K562 (cell line): ENCODE measurements around the gene EDEM2. TPM values are rescaled to one million over a fixed set of nuclear protein-coding genes. Genes with fewer than 3 reads are reported as not detected.

Source experiments
- BMI1 ChIP-seq: fragments of 150-350 bp; IDR thresholded peaks from 2 replicates; pipeline ENCODE4 v1.6.1; 2014; ENCODE audit warnings: low read length
- C11orf30 ChIP-seq: fragments of 450-650 bp; IDR thresholded peaks from 2 replicates; pipeline ENCODE4 v1.6.1; 2016; ENCODE audit warnings: low read depth, mild to moderate bottlenecking
- CTBP1 ChIP-seq: fragments of 450-650 bp; IDR thresholded peaks from 2 replicates; pipeline ENCODE4 v1.6.1; 2016; ENCODE audit warnings: borderline replicate concordance
- DMBX1 ChIP-seq: fragments of 250-450 bp; sonication (Bioruptor Pico); IDR thresholded peaks from 2 replicates; pipeline ENCODE4 v1.8.0; 2022; ENCODE audit warnings: inconsistent platforms, mild to moderate bottlenecking, moderate library complexity, borderline replicate concordance
- EP400 ChIP-seq: fragments of 450-650 bp; IDR thresholded peaks from 2 replicates; pipeline ENCODE4 v1.6.1; 2017; ENCODE audit warnings: antibody characterized with exemption, mild to moderate bottlenecking, moderate library complexity
- ETS2 ChIP-seq: IDR thresholded peaks from 2 replicates; pipeline ENCODE4 v1.6.1; 2016; ENCODE audit warnings: borderline replicate concordance, missing genetic modification characterization, mild to moderate bottlenecking, moderate library complexity, missing compliant biosample characterization; ENCODE audit not compliant: poor library complexity, severe bottlenecking
- HSF4 ChIP-seq: fragments of 250-450 bp; sonication (Bioruptor Pico); IDR thresholded peaks from 2 replicates; pipeline ENCODE4 v2.1.2; 2022; ENCODE audit warnings: mild to moderate bottlenecking, moderate library complexity, borderline replicate concordance
- KHSRP ChIP-seq: fragments of 450-650 bp; IDR thresholded peaks from 2 replicates; pipeline ENCODE4 v1.6.1; 2017
- MEIS2 ChIP-seq: fragments of 450-650 bp; IDR thresholded peaks from 2 replicates; pipeline ENCODE4 v1.6.1; 2014; ENCODE audit warnings: mild to moderate bottlenecking; ENCODE audit not compliant: partially characterized antibody
- NFXL1 ChIP-seq: fragments of 450-650 bp; formaldehyde crosslinking; IDR thresholded peaks from 2 replicates; pipeline ENCODE4 v1.4.0; 2021; ENCODE audit warnings: mild to moderate bottlenecking
- PHF8 ChIP-seq: fragments of 200-600 bp; sonication (generic); IDR thresholded peaks from 2 replicates; pipeline ENCODE4 v1.6.1; 2012; ENCODE audit warnings: mixed run types, mild to moderate bottlenecking, inconsistent platforms, low read length, moderate library complexity, borderline replicate concordance
- TBP ChIP-seq: optimal IDR thresholded peaks from 2 replicates; pipeline ENCODE3; 2011; ENCODE audit warnings: low read depth, low read length, improper control_type of control experiment
- TCF15 ChIP-seq: fragments of 250-450 bp; sonication (Bioruptor Pico); IDR thresholded peaks from 2 replicates; pipeline ENCODE4 v1.8.0; 2022; ENCODE audit warnings: moderate library complexity, mild to moderate bottlenecking, inconsistent platforms
- ZKSCAN3 ChIP-seq: fragments of 250-450 bp; sonication (Bioruptor Pico); IDR thresholded peaks from 2 replicates; pipeline ENCODE4 v1.4.0; 2020
- ZNF134 ChIP-seq: fragments of 250-450 bp; sonication (Bioruptor Pico); conservative IDR thresholded peaks from 2 replicates; pipeline ENCODE4 v1.4.0; 2020
- ZNF3 ChIP-seq: fragments of 250-450 bp; sonication (Bioruptor Pico); IDR thresholded peaks from 2 replicates; pipeline ENCODE4 v1.5.0; 2021; ENCODE audit warnings: mild to moderate bottlenecking, moderate library complexity
- ZNF699 ChIP-seq: fragments of 250-450 bp; sonication (Bioruptor Pico); IDR thresholded peaks from 2 replicates; pipeline ENCODE4 v1.8.0; 2021; ENCODE audit warnings: mild to moderate bottlenecking, moderate library complexity; ENCODE audit not compliant: insufficient replicate concordance
- polyA plus RNA-seq, 8 experiments: library from polyadenylated mRNA; depleted of rRNA in 4 of 8; stranded (reverse) in 5 of 8; unstranded in 3 of 8; fragments of >200 nt; fragmentation: Nextera tagmentation in 2 of 8; fragmentation: Illumina TruSeq in 1 of 8; extraction: Ambion mirVana in 2 of 8; extraction: Trizol in 1 of 8; gene quantifications; 2 replicates each; pipeline versions ENCODE4 v1.2.1 to v1.2.3, GENCODE V29; 2011 to 2014; ENCODE audit warnings: inconsistent platforms in 1 of 8, missing spikeins in 1 of 8
- total RNA-seq, 7 experiments: library from RNA; depleted of rRNA in 6 of 7; stranded (reverse); fragments of >200 nt in 6 of 7; fragmentation: Illumina TruSeq in 2 of 7; extraction: Trizol in 2 of 7; gene quantifications; 2 replicates each; pipeline versions ENCODE4 v1.2.1 to v1.2.3, GENCODE V29; 2011 to 2021; ENCODE audit warnings: low replicate concordance in 1 of 7
- TF ChIP-seq, protein P1 (sequence below): sonication (generic); formaldehyde crosslinking; IDR thresholded peaks from 2 replicates; pipeline ENCODE4 v1.8.1; 2023; ENCODE audit warnings: missing genetic modification reagents, mild to moderate bottlenecking, borderline replicate concordance
- TF ChIP-seq, protein P2 (sequence below): sonication (generic); formaldehyde crosslinking; IDR thresholded peaks from 2 replicates; pipeline ENCODE4 v1.9.0; 2022; ENCODE audit warnings: mild to moderate bottlenecking, missing genetic modification reagents
- TF ChIP-seq, protein P3 (sequence below), 2 experiments: fragments of 450-650 bp; IDR thresholded peaks; 2 replicates each; pipeline ENCODE4 v1.6.1; 2018; ENCODE audit warnings: mild to moderate bottlenecking in 2 of 2, low read depth in 1 of 2; ENCODE audit not compliant: partially characterized antibody in 2 of 2

EDEM2 gene
- total and polyA plus RNA-seq, 9 of the 15 experiments (the other 6 are each of a cell fraction or from before 2014, with no cell fraction given) = 6.9 to 11.0 (median 9.7) TPM

DNA sequence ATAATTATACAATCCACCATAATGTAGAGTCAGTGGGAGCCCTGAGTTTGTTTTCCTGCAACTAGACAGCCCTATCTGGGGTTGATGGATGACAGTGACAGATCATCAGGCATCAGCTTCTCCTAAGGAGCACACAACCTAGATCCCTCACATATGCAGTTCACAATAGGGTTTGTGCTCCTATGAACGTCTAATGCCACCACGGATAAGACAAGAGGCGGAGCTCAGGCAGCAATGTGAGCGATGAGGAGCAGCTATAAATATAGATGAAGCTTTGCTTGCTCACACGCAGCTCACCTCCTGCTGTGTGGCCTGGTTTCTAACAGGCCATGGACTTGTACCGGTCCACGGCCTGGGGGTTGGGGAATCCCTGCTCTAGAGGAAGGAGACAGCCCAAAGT is 25.9 kb downstream of the EDEM2 start (continued):
- TF ChIP-seq, protein P1, sequence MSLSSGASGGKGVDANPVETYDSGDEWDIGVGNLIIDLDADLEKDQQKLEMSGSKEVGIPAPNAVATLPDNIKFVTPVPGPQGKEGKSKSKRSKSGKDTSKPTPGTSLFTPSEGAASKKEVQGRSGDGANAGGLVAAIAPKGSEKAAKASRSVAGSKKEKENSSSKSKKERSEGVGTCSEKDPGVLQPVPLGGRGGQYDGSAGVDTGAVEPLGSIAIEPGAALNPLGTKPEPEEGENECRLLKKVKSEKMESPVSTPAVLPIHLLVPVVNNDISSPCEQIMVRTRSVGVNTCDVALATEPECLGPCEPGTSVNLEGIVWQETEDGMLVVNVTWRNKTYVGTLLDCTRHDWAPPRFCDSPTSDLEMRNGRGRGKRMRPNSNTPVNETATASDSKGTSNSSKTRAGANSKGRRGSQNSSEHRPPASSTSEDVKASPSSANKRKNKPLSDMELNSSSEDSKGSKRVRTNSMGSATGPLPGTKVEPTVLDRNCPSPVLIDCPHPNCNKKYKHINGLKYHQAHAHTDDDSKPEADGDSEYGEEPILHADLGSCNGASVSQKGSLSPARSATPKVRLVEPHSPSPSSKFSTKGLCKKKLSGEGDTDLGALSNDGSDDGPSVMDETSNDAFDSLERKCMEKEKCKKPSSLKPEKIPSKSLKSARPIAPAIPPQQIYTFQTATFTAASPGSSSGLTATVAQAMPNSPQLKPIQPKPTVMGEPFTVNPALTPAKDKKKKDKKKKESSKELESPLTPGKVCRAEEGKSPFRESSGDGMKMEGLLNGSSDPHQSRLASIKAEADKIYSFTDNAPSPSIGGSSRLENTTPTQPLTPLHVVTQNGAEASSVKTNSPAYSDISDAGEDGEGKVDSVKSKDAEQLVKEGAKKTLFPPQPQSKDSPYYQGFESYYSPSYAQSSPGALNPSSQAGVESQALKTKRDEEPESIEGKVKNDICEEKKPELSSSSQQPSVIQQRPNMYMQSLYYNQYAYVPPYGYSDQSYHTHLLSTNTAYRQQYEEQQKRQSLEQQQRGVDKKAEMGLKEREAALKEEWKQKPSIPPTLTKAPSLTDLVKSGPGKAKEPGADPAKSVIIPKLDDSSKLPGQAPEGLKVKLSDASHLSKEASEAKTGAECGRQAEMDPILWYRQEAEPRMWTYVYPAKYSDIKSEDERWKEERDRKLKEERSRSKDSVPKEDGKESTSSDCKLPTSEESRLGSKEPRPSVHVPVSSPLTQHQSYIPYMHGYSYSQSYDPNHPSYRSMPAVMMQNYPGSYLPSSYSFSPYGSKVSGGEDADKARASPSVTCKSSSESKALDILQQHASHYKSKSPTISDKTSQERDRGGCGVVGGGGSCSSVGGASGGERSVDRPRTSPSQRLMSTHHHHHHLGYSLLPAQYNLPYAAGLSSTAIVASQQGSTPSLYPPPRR (CRISPR knock-in tag) = no peak
- no peak for TF ChIP-seq EP400
- TF ChIP-seq, protein P2, sequence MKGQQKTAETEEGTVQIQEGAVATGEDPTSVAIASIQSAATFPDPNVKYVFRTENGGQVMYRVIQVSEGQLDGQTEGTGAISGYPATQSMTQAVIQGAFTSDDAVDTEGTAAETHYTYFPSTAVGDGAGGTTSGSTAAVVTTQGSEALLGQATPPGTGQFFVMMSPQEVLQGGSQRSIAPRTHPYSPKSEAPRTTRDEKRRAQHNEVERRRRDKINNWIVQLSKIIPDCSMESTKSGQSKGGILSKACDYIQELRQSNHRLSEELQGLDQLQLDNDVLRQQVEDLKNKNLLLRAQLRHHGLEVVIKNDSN (CRISPR knock-in tag) = no peak
- TF ChIP-seq ZNF699 (CRISPR knock-in tag) = no peak
- TF ChIP-seq HSF4 (CRISPR knock-in tag) = no peak
- TF ChIP-seq, protein P3, sequence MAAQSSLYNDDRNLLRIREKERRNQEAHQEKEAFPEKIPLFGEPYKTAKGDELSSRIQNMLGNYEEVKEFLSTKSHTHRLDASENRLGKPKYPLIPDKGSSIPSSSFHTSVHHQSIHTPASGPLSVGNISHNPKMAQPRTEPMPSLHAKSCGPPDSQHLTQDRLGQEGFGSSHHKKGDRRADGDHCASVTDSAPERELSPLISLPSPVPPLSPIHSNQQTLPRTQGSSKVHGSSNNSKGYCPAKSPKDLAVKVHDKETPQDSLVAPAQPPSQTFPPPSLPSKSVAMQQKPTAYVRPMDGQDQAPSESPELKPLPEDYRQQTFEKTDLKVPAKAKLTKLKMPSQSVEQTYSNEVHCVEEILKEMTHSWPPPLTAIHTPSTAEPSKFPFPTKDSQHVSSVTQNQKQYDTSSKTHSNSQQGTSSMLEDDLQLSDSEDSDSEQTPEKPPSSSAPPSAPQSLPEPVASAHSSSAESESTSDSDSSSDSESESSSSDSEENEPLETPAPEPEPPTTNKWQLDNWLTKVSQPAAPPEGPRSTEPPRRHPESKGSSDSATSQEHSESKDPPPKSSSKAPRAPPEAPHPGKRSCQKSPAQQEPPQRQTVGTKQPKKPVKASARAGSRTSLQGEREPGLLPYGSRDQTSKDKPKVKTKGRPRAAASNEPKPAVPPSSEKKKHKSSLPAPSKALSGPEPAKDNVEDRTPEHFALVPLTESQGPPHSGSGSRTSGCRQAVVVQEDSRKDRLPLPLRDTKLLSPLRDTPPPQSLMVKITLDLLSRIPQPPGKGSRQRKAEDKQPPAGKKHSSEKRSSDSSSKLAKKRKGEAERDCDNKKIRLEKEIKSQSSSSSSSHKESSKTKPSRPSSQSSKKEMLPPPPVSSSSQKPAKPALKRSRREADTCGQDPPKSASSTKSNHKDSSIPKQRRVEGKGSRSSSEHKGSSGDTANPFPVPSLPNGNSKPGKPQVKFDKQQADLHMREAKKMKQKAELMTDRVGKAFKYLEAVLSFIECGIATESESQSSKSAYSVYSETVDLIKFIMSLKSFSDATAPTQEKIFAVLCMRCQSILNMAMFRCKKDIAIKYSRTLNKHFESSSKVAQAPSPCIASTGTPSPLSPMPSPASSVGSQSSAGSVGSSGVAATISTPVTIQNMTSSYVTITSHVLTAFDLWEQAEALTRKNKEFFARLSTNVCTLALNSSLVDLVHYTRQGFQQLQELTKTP (IDR thresholded peaks at IDR 0.05; ENCODE audit: low read depth in 1 of 2, partially characterized antibody in 2 of 2) = no peak
- peak; percentile 24 for TF ChIP-seq TBP
- TF ChIP-seq BMI1 = no peak
- TF ChIP-seq DMBX1 (CRISPR knock-in tag) = 0 out of 2 replicates have a peak, but pooled peaks have one; percentile 39
- peak; percentile 52; the same call in 1 of the 2 replicates for TF ChIP-seq ZNF134 (CRISPR knock-in tag)
- peak; percentile 96 for TF ChIP-seq MEIS2
- peak; percentile 28; the same call in 1 of the 2 replicates for TF ChIP-seq CTBP1
- no peak for TF ChIP-seq KHSRP
- TF ChIP-seq NFXL1 = no peak
- TF ChIP-seq PHF8 = no peak
- TF ChIP-seq C11orf30 = no peak
- TF ChIP-seq ZNF3 = no peak
- TF ChIP-seq ETS2 (tag) = no peak
- no peak for TF ChIP-seq TCF15 (CRISPR knock-in tag)
- TF ChIP-seq ZKSCAN3 (CRISPR knock-in tag) = no peak
